HepG2 (cell line): ENCODE measurements around the gene IWS1. TPM values are rescaled to one million over a fixed set of nuclear protein-coding genes. Genes with fewer than 3 reads are reported as not detected.

Source experiments
- ATF7 ChIP-seq, 2 experiments: fragments of 450-650 bp in 1 of 2; sonication (generic) in 1 of 2; formaldehyde crosslinking in 1 of 2; IDR thresholded peaks; 2 replicates each; pipeline versions ENCODE4 v1.4.0 to v1.6.1; 2016 to 2020; ENCODE audit warnings: antibody characterized with exemption in 1 of 2, mild to moderate bottlenecking in 1 of 2, missing genetic modification reagents in 1 of 2
- HMG20B ChIP-seq: conservative IDR thresholded peaks from 2 replicates; pipeline ENCODE4 v1.6.1; 2016; ENCODE audit warnings: missing genetic modification reagents, missing compliant biosample characterization
- NCOA2 ChIP-seq: sonication (generic); formaldehyde crosslinking; IDR thresholded peaks from 2 replicates; pipeline ENCODE4 v1.8.0; 2022; ENCODE audit warnings: inconsistent platforms
- NONO ChIP-seq, 2 experiments: fragments of 450-650 bp in 1 of 2; sonication (generic) in 1 of 2; formaldehyde crosslinking in 1 of 2; IDR thresholded peaks in 1 of 2; conservative IDR thresholded peaks in 1 of 2; 2 replicates each; pipeline versions ENCODE4 v1.6.1 to v1.8.0; 2017 to 2022; ENCODE audit warnings: mild to moderate bottlenecking in 1 of 2, missing genetic modification reagents in 1 of 2, moderate library complexity in 1 of 2
- RFXANK ChIP-seq: IDR thresholded peaks from 2 replicates; pipeline ENCODE4 v1.6.1; 2016
- SAFB2 ChIP-seq: sonication (generic); formaldehyde crosslinking; IDR thresholded peaks from 2 replicates; pipeline ENCODE4 v1.5.1; 2020; ENCODE audit warnings: missing genetic modification reagents, low read depth, mild to moderate bottlenecking, borderline replicate concordance
- ZBTB42 ChIP-seq: sonication (generic); formaldehyde crosslinking; IDR thresholded peaks from 2 replicates; pipeline ENCODE4 v1.5.0; 2020; ENCODE audit warnings: mild to moderate bottlenecking, missing genetic modification reagents
- ZNF282 ChIP-seq: fragments of 450-650 bp; IDR thresholded peaks from 2 replicates; pipeline ENCODE4 v1.6.1; 2018; ENCODE audit not compliant: partially characterized antibody
- ZNF354B ChIP-seq: sonication (generic); formaldehyde crosslinking; IDR thresholded peaks from 2 replicates; pipeline ENCODE4 v1.8.0; 2022; ENCODE audit warnings: mild to moderate bottlenecking, missing genetic modification reagents
- polyA plus RNA-seq, 8 experiments: library from polyadenylated mRNA; depleted of rRNA in 3 of 8; stranded (reverse) in 7 of 8; unstranded in 1 of 8; fragments of >200 nt; fragmentation: Illumina TruSeq in 4 of 8; extraction: Trizol in 4 of 8; gene quantifications; 2 replicates each; pipeline versions ENCODE4 v1.2.1 to v1.2.3, GENCODE V29; 2011 to 2016; ENCODE audit warnings: low read depth in 4 of 8, missing spikeins in 1 of 8, mixed read lengths in 1 of 8; ENCODE audit not compliant: insufficient read depth in 1 of 8
- total RNA-seq, 5 experiments: library from RNA; depleted of rRNA; stranded (reverse); fragments of >200 nt; fragmentation: Illumina TruSeq; extraction: Trizol; gene quantifications; 2 replicates each; pipeline ENCODE4 v1.2.3, GENCODE V29; 2016; ENCODE audit warnings: low read depth in 1 of 5
- TF ChIP-seq, protein P1 (sequence below): sonication (generic); formaldehyde crosslinking; IDR thresholded peaks from 2 replicates; pipeline ENCODE4 v1.4.0; 2020; ENCODE audit warnings: missing genetic modification reagents
- TF ChIP-seq, protein P2 (sequence below): sonication (generic); formaldehyde crosslinking; IDR thresholded peaks from 2 replicates; pipeline ENCODE4 v1.8.1; 2023; ENCODE audit warnings: missing genetic modification reagents, inconsistent platforms, borderline replicate concordance
- TF ChIP-seq, protein P3 (sequence below): sonication (generic); formaldehyde crosslinking; IDR thresholded peaks from 2 replicates; pipeline ENCODE4 v1.9.0; 2021; ENCODE audit warnings: missing genetic modification reagents, borderline replicate concordance
- TF ChIP-seq, protein P4 (sequence below): IDR thresholded peaks from 2 replicates; pipeline ENCODE4 v1.6.1; 2016; ENCODE audit warnings: low read depth, control low read depth
- TF ChIP-seq, protein P5 (sequence below): sonication (generic); formaldehyde crosslinking; conservative IDR thresholded peaks from 2 replicates; pipeline ENCODE4 v1.8.1; 2023; ENCODE audit warnings: missing genetic modification reagents

The IWS1 gene
- total and polyA plus RNA-seq, 2 of the 13 experiments (the other 11 are each of a cell fraction or from before 2014, with no cell fraction given) = 28.9 to 62.3 TPM

DNA sequence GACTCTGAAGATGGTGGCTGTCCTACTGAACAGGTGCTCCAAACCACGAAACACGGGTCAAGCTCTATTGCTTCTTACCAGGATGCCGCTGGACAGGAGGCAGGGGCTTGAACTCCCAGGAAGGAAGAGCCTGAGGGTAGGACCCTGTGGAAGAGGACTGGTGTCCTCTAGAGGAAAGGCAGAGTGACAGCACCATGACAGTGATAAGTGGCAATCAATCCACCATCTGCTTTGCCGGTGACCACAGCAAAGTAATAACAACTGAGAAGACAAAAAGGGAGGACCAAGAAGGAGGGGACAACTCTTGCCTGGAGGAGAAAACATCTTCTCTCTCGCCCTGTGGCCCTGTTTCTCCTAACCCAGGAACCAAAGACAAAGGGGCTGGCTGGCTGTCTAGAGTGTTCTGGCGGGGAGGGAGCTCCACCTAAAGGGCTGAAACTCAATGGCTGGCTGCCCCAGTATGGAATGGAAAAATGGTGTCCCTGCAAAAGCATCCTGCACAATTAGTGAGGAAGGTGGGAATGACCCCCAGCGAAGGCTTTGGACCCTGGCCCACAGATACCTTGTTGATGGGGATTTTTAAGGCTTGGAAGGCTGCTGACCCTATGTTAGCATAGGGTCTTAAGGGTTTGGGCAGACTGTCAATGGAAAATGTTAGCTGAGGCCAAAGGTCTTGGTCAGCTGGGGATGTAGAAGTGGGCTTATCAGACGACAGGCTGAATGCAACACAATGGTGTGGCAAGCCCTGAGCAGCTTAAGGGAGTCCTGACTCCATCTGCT is 72.7 kb downstream of the IWS1 start (continued):
- TF ChIP-seq, protein P1, sequence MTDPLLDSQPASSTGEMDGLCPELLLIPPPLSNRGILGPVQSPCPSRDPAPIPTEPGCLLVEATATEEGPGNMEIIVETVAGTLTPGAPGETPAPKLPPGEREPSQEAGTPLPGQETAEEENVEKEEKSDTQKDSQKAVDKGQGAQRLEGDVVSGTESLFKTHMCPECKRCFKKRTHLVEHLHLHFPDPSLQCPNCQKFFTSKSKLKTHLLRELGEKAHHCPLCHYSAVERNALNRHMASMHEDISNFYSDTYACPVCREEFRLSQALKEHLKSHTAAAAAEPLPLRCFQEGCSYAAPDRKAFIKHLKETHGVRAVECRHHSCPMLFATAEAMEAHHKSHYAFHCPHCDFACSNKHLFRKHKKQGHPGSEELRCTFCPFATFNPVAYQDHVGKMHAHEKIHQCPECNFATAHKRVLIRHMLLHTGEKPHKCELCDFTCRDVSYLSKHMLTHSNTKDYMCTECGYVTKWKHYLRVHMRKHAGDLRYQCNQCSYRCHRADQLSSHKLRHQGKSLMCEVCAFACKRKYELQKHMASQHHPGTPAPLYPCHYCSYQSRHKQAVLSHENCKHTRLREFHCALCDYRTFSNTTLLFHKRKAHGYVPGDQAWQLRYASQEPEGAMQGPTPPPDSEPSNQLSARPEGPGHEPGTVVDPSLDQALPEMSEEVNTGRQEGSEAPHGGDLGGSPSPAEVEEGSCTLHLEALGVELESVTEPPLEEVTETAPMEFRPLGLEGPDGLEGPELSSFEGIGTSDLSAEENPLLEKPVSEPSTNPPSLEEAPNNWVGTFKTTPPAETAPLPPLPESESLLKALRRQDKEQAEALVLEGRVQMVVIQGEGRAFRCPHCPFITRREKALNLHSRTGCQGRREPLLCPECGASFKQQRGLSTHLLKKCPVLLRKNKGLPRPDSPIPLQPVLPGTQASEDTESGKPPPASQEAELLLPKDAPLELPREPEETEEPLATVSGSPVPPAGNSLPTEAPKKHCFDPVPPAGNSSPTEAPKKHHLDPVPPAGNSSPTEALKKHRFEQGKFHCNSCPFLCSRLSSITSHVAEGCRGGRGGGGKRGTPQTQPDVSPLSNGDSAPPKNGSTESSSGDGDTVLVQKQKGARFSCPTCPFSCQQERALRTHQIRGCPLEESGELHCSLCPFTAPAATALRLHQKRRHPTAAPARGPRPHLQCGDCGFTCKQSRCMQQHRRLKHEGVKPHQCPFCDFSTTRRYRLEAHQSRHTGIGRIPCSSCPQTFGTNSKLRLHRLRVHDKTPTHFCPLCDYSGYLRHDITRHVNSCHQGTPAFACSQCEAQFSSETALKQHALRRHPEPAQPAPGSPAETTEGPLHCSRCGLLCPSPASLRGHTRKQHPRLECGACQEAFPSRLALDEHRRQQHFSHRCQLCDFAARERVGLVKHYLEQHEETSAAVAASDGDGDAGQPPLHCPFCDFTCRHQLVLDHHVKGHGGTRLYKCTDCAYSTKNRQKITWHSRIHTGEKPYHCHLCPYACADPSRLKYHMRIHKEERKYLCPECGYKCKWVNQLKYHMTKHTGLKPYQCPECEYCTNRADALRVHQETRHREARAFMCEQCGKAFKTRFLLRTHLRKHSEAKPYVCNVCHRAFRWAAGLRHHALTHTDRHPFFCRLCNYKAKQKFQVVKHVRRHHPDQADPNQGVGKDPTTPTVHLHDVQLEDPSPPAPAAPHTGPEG (CRISPR knock-in tag) = 0 out of 2 replicates have a peak, but pooled peaks have one; percentile 20
- TF ChIP-seq, protein P2, sequence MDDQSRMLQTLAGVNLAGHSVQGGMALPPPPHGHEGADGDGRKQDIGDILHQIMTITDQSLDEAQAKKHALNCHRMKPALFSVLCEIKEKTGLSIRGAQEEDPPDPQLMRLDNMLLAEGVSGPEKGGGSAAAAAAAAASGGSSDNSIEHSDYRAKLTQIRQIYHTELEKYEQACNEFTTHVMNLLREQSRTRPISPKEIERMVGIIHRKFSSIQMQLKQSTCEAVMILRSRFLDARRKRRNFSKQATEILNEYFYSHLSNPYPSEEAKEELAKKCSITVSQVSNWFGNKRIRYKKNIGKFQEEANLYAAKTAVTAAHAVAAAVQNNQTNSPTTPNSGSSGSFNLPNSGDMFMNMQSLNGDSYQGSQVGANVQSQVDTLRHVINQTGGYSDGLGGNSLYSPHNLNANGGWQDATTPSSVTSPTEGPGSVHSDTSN (CRISPR knock-in tag) = no peak
- 0 out of 2 replicates have a peak, but pooled peaks have one; percentile 10 for TF ChIP-seq RFXANK
- no peak for TF ChIP-seq NONO (IDR thresholded peaks at IDR 0.05)
- TF ChIP-seq NONO (CRISPR knock-in tag; conservative IDR thresholded peaks at IDR 0.05) = peak; percentile 69; the same call in 1 of the 2 replicates
- TF ChIP-seq SAFB2 (CRISPR knock-in tag) = no peak
- TF ChIP-seq, protein P3, sequence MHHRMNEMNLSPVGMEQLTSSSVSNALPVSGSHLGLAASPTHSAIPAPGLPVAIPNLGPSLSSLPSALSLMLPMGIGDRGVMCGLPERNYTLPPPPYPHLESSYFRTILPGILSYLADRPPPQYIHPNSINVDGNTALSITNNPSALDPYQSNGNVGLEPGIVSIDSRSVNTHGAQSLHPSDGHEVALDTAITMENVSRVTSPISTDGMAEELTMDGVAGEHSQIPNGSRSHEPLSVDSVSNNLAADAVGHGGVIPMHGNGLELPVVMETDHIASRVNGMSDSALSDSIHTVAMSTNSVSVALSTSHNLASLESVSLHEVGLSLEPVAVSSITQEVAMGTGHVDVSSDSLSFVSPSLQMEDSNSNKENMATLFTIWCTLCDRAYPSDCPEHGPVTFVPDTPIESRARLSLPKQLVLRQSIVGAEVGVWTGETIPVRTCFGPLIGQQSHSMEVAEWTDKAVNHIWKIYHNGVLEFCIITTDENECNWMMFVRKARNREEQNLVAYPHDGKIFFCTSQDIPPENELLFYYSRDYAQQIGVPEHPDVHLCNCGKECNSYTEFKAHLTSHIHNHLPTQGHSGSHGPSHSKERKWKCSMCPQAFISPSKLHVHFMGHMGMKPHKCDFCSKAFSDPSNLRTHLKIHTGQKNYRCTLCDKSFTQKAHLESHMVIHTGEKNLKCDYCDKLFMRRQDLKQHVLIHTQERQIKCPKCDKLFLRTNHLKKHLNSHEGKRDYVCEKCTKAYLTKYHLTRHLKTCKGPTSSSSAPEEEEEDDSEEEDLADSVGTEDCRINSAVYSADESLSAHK (CRISPR knock-in tag) = no peak
- TF ChIP-seq ZNF354B = no peak
- TF ChIP-seq, protein P4, sequence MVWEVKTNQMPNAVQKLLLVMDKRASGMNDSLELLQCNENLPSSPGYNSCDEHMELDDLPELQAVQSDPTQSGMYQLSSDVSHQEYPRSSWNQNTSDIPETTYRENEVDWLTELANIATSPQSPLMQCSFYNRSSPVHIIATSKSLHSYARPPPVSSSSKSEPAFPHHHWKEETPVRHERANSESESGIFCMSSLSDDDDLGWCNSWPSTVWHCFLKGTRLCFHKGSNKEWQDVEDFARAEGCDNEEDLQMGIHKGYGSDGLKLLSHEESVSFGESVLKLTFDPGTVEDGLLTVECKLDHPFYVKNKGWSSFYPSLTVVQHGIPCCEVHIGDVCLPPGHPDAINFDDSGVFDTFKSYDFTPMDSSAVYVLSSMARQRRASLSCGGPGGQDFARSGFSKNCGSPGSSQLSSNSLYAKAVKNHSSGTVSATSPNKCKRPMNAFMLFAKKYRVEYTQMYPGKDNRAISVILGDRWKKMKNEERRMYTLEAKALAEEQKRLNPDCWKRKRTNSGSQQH (CRISPR knock-in tag) = peak; percentile 69; the same call in 1 of the 2 replicates
- TF ChIP-seq, protein P5, sequence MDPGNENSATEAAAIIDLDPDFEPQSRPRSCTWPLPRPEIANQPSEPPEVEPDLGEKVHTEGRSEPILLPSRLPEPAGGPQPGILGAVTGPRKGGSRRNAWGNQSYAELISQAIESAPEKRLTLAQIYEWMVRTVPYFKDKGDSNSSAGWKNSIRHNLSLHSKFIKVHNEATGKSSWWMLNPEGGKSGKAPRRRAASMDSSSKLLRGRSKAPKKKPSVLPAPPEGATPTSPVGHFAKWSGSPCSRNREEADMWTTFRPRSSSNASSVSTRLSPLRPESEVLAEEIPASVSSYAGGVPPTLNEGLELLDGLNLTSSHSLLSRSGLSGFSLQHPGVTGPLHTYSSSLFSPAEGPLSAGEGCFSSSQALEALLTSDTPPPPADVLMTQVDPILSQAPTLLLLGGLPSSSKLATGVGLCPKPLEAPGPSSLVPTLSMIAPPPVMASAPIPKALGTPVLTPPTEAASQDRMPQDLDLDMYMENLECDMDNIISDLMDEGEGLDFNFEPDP (CRISPR knock-in tag) = peak; percentile 71; the same call in 1 of the 2 replicates
- TF ChIP-seq ZNF282 = no peak
- TF ChIP-seq ATF7 (IDR thresholded peaks at IDR 0.05) = no peak
- 0 out of 2 replicates have a peak, but pooled peaks have one; percentile 48 for TF ChIP-seq ATF7 (CRISPR knock-in tag; IDR thresholded peaks at IDR 0.05)
- no peak for TF ChIP-seq NCOA2 (CRISPR knock-in tag)
- TF ChIP-seq HMG20B (CRISPR knock-in tag) = no peak
- no peak for TF ChIP-seq ZBTB42
